ENCODE measurements around the gene TACR2. TPM values are rescaled to one million over a fixed set of nuclear protein-coding genes. Genes with fewer than 3 reads are reported as not detected.

Gene TACR2
- total RNA-seq, 4 donors from 2014 or later = 18.9 to 241 (median 78.9) TPM

GRCh38 chr10:69384320-69384719 is 32.4 kb downstream of the TACR2 start:
- TF ChIP-seq POLR2A (IDR thresholded peaks at IDR 0.05) (no peak), POLR2AphosphoS5 (IDR thresholded peaks at IDR 0.05) (no peak), EP300 (IDR thresholded peaks at IDR 0.05; ENCODE audit: low read depth) (no peak), CTCF (IDR thresholded peaks at IDR 0.05) (no peak)
- H3K4me3 ChIP-seq = no peak overlapping the region
- WGBS, 2 donors (ENCODE audit: low coverage in 1 of 2) = 90 to 96% methylated on average over 7 to 10 of the region's 10 CpGs
- peaks cover 0 to 40% (median 14%) of the 10 kb centered on the region in 4 donors for H3K36me3 ChIP-seq
- DNase-seq = no peak
- in situ Hi-C loops (cut with MboI; ENCODE audit: low pct_ligation_motif_present in 1 of 4, low pct_unique_long_range_greater_than_20kb in 1 of 4, low sequenced_read_pairs in 3 of 4) (loop anchor here in 3 of 4 donors (25.0 kb wide), 1 partner anchor 397 kb away; the partner anchor contains the start of gene KIFBP (in 3 of the 3)), intact Hi-C loops (cut with DNase I; ENCODE audit: low total_unique reads) (no loop called here)
- no peaks in the 10 kb centered on the region for H3K27me3 ChIP-seq
- peaks cover 0 to 11% (median 3%) of the 10 kb centered on the region in 4 donors for H3K4me1 ChIP-seq
- no peak overlapping the region for H3K27ac ChIP-seq
- H3K9me3 ChIP-seq = no peaks in the 10 kb centered on the region

GRCh38 chr10:69383558-69383957 is 33.2 kb downstream of the TACR2 start:
- H3K9me3 ChIP-seq = no peaks in the 10 kb centered on the region
- H3K27ac ChIP-seq = no peak overlapping the region
- no peak overlapping the region for H3K4me3 ChIP-seq
- H3K27me3 ChIP-seq = no peaks in the 10 kb centered on the region
- H3K36me3 ChIP-seq = peaks cover 0 to 40% (median 14%) of the 10 kb centered on the region in 4 donors
- peaks cover 0 to 11% (median 3%) of the 10 kb centered on the region in 4 donors for H3K4me1 ChIP-seq
- DNase-seq = no peak
- intact Hi-C loops (cut with DNase I; ENCODE audit: low total_unique reads) = no loop called here
- TF ChIP-seq POLR2AphosphoS5 (IDR thresholded peaks at IDR 0.05) (no peak), POLR2A (IDR thresholded peaks at IDR 0.05) (no peak), EP300 (IDR thresholded peaks at IDR 0.05; ENCODE audit: low read depth) (no peak), CTCF (IDR thresholded peaks at IDR 0.05) (no peak)
- in situ Hi-C loops (cut with MboI; ENCODE audit: low pct_ligation_motif_present in 1 of 4, low pct_unique_long_range_greater_than_20kb in 1 of 4, low sequenced_read_pairs in 3 of 4) = loop anchor here in 3 of 4 donors (25.0 kb wide), 1 partner anchor 396 kb away; the partner anchor contains the start of gene KIFBP (in 3 of the 3)
- WGBS, 2 donors (ENCODE audit: low coverage in 1 of 2) = 74% methylated on average over 3 of the region's 3 CpGs; no CpG with 5 or more reads in 1 of the 2 donors

DNA sequence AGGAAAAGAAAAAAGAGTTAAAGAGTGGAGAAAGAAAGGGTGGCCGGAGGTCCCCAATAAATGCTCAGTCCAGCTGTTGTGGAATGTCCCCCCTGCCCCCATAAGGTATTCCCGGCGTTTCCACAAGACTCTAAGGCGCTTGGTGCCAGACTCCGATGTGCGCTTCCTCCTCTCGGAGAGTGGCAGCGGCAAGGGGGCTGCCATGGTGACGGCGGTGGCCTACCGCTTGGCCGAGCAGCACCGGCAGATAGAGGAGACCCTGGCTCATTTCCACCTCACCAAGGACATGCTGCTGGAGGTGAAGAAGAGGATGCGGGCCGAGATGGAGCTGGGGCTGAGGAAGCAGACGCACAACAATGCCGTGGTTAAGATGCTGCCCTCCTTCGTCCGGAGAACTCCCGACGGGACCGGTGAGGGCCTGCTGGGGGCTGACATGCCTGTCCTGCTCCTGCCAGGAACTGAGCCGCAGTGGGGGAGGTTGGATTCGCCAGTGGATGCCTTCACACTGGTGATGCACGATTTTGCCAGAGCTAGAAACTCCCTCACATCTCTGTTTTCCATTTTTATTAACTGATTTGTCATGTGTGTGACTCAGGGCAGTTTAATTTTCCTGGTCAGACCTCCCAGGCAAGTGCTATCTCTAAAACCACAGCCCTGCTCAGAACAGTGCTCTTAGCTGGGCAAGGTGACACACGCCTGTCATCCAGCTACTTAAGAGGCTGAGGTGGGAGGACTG is 34.2 kb downstream of the TACR2 start:
- no peak for TF ChIP-seq POLR2AphosphoS5 (IDR thresholded peaks at IDR 0.05)
- WGBS, 2 donors (ENCODE audit: low coverage in 1 of 2) = 92 to 100% methylated on average over 1 to 26 of the region's 26 CpGs
- no peak for DNase-seq
- H3K4me1 ChIP-seq = peaks cover 0 to 11% (median 5%) of the 10 kb centered on the region in 4 donors
- intact Hi-C loops (cut with DNase I; ENCODE audit: low total_unique reads) (no loop called here), in situ Hi-C loops (cut with MboI; ENCODE audit: low pct_ligation_motif_present in 1 of 4, low pct_unique_long_range_greater_than_20kb in 1 of 4, low sequenced_read_pairs in 3 of 4) (loop anchor here in 3 of 4 donors (25.0 kb wide), 1 partner anchor 395 kb away; the partner anchor contains the start of gene KIFBP (in 3 of the 3))
- H3K9me3 ChIP-seq = no peaks in the 10 kb centered on the region
- peaks cover 0 to 32% (median 13%) of the 10 kb centered on the region in 4 donors for H3K36me3 ChIP-seq
- H3K27ac ChIP-seq = no peak overlapping the region
- H3K27me3 ChIP-seq = no peaks in the 10 kb centered on the region
- no peak overlapping the region for H3K4me3 ChIP-seq

- H3K4me3 ChIP-seq = no peak overlapping the region
- H3K27ac ChIP-seq = no peak overlapping the region
- H3K36me3 ChIP-seq = peaks cover 0 to 19% (median 9%) of the 10 kb centered on the region in 4 donors
- H3K9me3 ChIP-seq = no peaks in the 10 kb centered on the region
- WGBS, 2 donors (ENCODE audit: low coverage in 1 of 2) = 82 to 97% methylated on average over 2 to 16 of the region's 16 CpGs
- intact Hi-C loops (cut with DNase I; ENCODE audit: low total_unique reads) = no loop called here
- peaks cover 4 to 13% (median 6%) of the 10 kb centered on the region in 4 donors for H3K4me1 ChIP-seq
- no peak for DNase-seq
- in situ Hi-C loops (cut with MboI; ENCODE audit: low pct_ligation_motif_present in 1 of 4, low pct_unique_long_range_greater_than_20kb in 1 of 4, low sequenced_read_pairs in 3 of 4) = loop anchor here in 3 of 4 donors (25.0 kb wide), 1 partner anchor 392 kb away; the partner anchor contains the start of gene KIFBP (in 3 of the 3)
- no peaks in the 10 kb centered on the region for H3K27me3 ChIP-seq
- TF ChIP-seq POLR2A (IDR thresholded peaks at IDR 0.05) (no peak), EP300 (IDR thresholded peaks at IDR 0.05; ENCODE audit: low read depth) (no peak), POLR2AphosphoS5 (IDR thresholded peaks at IDR 0.05) (no peak), CTCF (IDR thresholded peaks at IDR 0.05) (no peak)
Measured at GRCh38 chr10:69379800-69380199, 36.9 kb downstream of the TACR2 start.

All from transverse colon (tissue), 4 donors.